Measurements from ENCODE around the gene PHF10.
"Not testable (repeated sequence)": the region's sequence is repeated elsewhere in the genome, so short reads cannot be mapped to it uniquely, and the experiment has no call there.

Gene PHF10

DNA sequence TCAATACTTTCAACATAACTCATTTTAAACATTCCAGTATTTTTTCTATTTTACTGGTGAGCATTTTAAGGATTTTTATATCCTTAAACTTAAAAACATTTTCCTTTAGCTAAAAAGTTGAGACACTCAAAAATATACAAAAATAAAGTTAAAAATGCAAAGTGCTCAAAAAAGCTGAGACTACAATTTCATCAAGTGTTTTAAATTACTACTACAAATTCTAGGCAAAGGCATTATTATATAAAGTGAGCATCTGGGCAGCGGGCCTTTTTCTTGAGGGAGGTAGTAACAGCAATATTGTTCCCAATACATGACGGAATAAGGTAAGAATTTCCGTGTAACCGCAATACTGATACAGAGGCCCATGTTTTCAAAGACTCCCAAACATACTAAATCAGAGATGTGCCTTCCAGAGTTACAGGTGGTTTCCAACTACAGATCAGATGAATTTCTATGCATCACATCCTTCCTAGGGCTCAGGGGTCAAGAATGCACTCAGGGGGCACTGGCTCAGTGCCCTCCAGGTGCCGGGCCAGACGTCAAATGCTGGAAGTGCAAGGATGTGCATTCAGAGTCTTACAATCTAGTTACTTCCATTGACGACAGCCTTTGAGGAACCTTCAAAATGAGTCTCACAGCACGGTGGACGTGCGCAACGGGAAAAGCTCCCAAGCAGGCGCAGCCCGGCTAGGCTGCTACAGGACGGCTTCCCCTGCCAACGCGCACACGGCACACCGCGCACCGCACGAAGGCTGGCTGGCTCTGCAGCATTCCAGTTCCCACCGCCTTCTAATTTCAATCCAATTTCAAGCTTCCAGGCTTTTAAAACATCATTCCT lies 1.7 kb downstream of the PHF10 start:
- DNase-seq, result peak in 2 of 5 experiments; percentile 24 to 58

DNA sequence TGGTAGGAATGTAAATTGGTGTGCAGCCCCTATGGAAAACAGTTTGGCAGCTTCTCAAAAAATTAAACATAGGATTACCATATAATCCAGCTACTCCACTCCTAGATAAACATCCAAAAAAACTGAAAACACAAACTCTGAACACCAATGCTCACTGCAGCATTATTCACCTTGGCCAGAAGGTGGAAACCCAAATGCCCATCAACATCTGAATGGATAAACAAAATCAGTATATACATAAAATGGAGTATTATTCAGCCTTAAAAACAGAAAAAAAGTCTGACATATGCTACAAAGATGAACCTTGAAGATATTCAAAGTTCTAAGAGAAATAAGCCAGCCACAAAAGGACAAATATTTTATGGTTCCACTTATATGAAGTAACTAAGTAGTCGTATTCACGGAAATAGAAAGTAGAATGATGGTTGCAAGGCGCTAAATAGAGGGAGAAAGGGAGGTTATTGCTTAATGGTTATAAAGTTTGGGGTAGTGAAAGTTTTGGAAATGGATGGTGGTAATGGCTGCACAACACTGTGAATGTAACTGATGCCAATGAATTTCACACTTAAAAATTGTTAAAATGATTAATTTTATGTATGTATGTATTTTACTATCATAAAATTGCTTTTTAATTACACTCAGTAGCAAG lies 4.0 kb downstream of the PHF10 start:
- DNase-seq, result peak in 1 of 5 experiments; percentile 29

DNA sequence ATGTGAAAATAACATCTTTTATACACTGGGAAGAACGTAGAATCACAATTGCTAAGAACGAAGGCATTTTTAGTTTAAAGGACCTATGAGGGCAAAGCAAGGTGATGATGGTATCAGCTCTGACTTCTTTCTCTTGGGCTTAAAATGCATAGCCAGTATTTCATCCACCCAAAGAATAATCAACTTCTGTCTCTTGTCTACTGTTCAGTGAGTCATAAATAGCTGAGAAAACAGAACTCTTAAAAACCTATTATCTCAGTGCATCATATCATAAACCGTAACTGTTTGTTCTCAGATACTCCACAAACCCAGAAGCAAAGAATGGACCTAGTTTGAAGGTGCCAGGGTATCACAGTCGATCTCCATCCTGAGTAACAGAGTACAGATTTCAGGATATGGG lies 5.2 kb downstream of the PHF10 start:
- no peak for DNase-seq

DNA sequence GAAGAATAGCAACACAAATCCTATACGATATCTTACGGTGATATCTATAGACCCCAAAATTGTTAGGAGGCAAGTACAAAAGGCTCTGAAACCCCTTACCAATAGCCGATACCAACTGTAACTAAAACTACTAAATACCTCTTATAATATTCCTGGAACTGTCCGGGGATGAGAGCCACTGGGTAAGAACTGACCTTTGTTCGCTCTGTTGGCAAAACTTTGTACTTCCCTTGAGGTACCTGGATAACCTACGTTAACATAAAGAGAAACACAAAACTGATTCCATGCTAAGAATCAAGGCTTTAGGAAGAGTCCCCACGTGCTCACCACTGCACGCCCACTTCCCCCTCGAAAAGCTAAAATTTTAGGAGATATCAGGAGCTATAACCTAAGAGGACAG lies 9.7 kb downstream of the PHF10 start:
- DNase-seq, result no peak

DNA sequence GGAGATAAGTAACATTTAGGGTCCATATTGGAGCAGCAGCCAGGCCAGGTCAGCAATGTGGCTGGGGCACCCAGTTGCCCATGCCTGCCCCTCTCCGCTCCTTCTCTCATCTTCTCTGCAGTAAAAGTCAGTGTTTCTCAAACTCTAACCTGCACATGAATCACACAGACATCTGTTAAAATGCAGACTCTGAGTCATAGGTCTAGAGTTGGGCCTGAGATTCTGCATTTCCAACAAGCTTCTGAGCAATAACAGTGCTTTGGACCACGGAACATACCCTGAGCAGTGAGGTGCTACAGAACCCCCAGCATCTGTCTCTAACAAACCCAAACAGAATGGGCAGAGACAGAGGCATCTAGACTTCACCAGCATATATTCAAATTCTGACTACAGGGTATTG lies 10.1 kb downstream of the PHF10 start:
- DNase-seq, result no peak

DNA sequence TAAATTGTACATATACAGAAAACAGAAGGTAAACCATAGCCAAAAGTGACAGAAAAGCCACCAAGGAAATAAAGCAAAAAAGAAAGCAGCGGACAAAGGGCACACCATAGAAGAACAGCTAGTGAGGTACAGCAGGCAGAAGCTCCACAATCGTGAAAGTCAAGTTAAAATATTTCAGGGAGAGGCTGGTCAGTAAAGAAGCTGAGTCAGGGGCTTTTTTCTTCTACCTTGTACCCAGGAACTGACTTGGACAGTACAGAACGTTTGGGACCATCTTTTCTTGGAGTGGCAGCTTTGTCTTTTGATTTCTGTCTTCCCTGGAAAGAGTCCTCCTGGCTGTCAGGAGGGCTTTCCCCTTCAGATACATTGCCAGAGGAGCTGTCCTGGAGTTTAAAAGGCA lies 14.3 kb downstream of the PHF10 start:
- DNase-seq, result no peak

DNA sequence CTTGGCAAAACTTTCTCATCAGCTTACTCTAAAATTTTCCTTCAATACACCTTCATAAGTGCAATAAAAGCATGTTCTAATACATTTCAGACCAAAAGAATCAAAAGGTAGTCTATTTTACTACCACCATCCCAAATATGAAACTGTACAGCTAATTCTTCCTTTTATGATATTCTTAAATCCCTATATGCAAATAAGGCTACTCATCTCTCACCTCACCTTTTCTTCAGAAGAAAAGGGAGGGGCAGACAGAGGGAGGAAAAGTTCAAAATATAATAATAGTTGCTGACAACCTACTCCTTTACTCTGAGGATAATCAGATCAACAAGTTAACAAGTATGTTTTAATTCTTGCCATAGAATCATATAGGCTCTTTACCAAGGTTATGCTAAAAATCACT lies 15.0 kb downstream of the PHF10 start:
- DNase-seq, result no peak

DNA sequence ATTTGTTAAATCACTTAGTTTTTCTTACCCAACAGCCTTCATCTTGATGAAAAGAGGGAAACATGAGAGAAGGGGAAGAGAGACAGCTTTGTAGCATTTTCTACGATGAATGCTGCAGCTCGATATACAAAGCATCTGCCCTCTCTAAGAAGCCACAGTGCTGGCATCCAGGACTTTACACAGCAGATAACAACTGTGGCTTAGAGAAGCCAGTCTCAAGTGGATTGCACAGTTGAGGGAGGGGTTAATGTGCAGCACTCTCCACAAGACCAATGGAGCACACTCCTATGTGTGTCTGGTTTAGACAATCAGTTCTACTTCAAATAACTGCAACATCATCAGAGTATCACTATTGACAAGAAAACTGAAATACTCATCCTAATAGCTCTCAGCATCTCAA lies 16.5 kb downstream of the PHF10 start:
- no peak for DNase-seq

DNA sequence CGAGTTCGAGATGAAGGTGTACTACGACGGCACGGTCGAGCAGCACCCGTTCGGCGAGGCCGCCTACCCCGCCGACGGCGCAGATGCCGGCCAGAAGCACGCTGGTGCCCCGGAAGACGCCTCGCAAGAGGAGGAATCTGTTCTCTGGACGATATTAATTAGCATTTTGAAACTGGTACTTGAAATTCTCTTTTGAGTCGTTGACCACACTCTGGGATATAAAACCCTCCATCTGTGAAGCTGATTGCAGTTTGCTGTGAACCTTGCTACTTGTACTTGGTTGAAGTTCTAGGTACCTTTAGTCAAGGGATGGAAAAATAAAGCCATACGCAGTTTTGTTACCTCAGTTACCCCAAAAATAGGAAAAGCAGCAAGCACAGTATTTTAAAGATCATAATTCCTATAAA lies 21.5 kb downstream of the PHF10 start:
- peak in 1 of 5 experiments; percentile 14 for DNase-seq

DNA sequence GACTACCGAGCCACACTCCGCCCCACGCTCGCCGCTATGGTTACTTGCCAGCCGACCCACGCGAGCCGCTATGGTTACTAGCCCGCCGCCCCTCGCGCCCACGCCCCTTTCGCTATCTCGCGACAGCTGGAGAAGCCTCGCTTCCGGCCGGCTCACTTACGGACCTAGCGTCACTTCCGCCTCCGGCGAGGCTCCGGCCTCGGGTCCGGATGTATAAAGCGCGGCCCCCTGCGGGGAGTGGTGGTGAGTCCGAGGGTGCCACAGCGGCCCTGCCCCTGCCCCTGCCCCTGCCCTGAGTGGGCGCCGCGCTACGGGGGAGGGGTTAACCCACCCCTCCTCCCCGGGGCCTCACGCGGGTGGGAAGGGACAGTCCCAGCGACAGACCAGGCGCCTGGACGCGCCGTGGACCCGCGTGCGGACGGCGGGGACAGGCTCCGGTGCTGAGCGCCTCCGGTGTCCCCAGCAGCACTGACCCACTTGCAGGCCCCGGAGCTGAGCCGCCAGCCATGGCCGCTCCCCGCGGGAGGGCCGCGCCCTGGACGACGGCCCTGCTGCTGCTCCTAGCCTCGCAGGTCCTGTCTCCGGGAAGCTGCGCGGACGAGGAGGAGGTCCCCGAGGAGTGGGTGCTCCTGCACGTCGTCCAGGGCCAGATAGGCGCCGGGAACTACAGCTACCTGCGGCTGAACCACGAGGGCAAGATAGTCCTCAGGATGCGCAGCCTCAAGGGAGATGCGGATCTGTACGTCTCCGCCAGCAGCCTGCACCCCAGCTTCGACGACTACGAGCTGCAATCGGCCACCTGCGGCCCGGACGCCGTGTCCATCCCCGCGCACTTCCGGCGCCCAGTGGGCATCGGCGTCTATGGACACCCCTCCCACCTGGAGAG lies 22.1 kb downstream of the PHF10 start, which contains the start of the genes C6orf120 and WDR27:
Gene C6orf120 (plus strand): TSS at position 173 of the 886 bp plus-strand sequence. CDS start 334 bp downstream, at position 507.
Gene WDR27 (minus strand): TSS at position 76 of the 886 bp plus-strand sequence. CDS start 13,024 bp downstream, outside the sequence.
- peak; percentile 92 to 98 (median 96) for DNase-seq

DNA sequence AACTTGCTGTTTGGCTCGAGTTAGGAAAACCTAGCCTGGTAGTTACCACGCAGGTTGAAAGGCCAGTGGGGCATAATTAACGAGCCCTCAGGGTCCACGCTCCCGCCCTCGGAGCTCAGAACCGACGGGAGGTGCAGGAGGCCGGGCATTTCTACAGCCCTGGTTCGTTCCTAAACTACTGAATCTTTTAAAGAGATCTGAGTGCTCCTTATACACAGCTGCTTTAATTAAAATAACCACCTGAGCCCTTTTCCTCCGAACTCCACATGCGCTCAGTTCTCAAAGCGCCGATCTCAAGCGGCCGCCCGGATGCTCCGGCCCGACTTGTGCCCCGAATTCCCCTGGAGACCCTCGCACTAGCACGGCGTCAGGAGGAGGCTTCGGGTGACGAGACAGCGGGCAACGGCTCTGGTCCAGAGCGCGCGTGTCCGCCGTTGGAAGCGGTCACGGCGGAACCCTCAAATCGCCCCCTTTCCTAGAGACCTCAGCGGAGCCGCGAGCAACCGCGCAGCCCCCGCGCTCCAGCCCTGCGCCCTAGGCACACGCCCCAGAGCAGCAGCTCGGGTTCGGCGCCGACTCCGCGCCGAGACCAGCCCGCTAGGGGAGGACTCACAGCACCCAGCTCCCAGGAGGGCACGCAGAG lies 22.9 kb downstream of the PHF10 start:
- DNase-seq, result no peak

DNA sequence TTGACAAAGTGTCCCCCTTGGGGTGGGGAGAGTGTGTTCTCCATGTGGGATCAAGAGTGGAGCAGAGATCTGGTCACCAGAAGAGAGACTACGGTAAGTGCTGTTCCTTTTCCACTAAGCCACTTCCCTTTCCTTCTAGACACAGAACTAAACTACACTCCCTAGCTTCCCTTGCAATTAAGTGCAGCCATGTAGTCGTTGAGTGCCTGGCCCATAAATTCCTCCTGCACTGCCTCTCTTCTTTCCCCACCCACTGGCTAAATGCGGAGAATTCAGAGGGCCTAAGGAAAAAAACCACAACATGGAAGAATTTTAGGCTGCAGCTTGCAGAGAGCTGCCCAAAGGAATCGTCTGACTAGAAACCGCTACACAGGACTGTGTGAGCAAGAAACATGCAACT lies 24.0 kb downstream of the PHF10 start:
- no peak for DNase-seq

DNA sequence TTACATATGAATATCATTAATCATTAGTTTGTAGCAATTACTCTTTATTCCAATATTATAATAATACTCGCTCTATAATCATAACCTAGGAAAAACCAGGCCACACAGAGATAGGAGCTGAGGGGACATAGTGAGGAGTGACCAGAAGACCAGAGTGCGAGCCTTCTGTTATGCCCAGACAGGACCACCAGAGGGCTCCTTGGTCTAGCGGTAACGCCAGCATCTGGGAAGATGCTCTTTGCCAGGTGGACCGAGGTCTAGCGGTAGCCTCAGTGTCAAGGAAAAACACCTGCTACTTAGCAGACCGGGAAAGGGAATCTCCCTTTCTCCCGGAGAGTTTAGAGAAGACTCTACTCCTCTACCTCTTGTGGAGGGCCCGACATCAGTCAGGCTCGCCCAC lies 27.2 kb downstream of the PHF10 start:
- DNase-seq, result not testable (repeated sequence)

DNA sequence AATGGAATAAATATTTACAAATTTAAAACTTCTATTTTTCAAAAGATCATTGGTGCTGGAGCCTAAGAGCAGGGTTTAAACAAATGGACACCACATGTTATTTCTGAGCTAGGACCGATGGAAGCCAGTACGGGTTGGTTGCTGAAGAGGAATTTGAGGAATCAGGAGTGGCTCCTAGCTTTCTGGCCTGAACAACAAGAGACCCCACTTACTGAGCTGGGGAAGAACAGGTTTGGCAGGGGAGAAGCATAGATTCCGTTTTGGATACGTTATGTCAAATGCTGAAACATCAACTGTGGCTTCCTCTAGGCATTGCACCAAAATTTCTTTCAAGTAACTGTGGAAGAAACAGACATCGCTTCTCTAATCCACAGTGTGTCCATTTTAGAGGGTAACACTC lies 29.2 kb downstream of the PHF10 start:
- no peak for DNase-seq

DNA sequence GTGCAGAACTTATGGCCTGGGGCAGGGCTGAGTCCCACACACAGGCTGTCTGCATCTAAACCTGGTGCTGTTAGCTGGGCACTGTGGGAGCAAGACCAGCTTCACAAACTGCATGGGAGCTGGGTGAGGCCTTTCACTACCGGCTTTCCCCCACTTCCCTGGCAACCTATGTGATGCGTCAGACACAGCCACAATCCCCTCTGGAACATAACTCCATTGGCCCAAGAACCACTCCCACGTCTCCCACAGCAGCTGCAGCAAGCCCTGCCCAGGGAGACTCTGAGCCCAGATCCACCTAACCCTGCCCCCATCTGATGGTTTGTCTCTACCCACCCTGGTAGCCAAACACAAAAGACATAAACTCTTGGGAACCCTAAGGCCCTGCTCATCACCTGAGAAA lies 31.8 kb downstream of the PHF10 start:
- no peak for DNase-seq

DNA sequence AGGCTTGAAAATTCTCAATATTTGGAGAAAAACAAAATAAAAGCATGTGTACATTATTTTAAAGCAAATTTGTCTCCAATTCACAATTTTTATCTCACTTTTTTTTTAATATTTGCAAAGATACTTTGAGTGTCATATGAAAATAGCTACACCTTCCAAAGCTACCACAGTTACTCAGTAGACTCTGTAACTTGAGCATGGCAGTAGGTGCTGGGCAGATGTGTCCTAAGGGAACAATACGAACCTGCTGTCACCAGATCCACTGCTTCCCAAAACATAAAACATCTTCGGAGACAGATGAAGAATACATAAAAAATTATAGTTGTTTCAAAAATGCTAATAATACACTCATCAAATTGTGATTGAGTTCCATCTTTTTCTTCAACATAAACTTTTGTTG lies 33.0 kb downstream of the PHF10 start:
- DNase-seq, result no peak

DNA sequence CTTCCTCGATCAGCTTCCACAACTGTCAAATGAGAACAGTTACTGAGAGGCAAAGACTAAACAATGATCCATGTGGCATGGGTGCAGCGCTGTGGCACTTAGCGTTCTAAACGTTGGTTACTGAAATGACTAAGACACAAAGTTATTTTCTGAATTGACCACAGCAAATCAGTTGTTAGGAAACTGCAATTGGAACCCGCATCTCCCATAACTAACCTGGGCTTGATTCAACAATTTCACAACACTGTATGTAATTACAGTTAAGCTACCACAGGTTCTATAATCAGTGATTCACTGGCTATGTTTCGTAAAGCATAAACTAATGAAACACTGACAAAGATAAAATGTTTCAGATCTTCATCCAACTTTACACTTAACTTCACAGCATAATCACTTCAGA lies 35.0 kb downstream of the PHF10 start:
- peak in 1 of 5 experiments; percentile 38 for DNase-seq

DNA sequence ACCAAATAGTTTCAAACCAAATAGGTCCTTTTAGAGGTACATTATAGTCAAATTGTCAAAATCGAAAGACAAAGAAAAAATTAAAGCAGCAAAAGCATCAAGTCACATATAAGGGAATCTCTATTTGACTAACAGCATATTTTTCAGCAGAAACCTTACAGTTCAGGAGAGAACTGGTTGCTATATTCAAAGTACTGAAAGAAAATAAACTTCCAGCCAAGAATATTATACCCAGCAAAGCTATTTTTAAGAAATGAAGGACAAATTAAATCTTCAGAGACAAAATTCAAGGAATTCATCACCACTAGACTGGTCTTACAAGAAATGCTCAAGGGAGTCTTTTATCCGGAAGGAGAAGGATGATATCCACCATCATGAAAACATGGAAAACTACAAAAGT lies 38.4 kb downstream of the PHF10 start:
- no peak for DNase-seq

DNA sequence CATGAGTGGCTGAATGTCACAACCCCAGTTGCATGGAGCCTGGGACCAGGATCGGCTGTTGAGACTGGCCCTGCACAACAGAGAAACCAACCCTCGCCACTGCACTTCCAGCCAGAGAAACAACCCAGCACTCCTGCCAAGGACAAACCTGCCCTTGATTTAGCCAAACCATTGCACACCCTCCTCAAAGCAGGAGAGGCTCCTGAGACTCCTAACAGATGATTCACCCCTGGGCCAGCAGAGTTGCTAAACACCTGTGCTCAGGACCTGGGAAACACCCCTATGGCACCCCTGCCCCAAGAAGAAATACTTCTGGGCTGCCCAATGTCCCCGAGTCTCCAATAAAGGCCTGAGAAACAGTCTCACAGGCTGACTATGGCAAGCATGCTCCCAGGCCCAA lies 40.2 kb downstream of the PHF10 start:
- no peak for DNase-seq

DNA sequence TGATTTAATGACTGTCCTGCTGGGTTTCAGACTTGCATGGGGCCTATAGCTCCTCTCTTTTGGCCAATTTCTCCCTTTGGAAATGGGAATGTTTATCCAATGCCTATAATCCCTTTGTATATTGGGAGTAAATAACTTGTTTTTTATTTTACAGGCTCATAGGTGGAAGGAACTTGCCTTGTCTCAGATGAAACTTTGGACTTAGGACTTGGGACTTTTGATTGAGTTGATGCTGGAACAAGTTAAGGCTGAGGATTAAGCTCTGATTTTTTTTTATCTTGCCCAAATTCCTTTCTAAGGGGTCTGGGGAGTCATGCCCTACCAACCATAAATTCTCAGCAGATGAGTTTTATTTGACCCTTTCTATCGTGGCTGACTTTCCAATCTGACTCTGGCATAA lies 46.0 kb downstream of the PHF10 start:
- no peak for DNase-seq

DNA sequence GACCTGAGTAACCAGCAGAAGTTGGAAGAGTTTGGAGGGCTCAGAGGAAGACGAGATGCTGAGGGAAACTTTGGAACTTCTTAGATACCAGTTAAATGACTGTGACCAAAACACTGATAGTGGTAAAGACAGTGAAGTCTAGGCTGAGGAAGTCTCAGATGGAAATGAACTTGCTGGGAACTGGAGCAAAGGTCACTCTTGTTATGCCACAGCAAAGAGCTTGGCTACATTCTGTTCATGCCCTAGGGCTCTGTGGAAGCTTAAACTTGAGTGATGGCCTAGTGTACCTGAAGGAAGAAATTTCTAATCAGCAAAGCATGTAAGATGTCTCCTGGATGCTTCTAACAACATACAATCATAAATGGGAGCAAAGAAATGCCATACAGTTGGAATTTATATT lies 47.2 kb downstream of the PHF10 start:
- DNase-seq, result no peak

DNA sequence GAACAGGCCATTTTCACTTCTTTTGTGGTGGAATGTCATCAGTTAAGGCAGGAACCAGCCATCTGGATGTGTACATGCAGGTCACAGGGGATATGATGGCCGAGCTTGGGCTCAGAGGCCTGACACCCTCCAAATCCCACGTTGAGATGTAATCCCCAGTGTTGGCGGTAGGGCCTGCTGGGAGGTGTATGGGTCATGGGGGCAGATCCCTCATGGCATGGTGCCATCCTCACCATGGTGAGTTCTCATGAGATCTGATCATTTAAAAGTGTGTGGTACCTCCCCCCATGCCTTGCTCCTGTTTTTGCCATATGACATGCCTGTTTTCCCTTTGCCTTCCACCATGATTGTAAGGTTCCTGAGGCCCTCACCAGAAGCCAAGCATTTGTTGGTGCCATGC lies 49.3 kb downstream of the PHF10 start:
- no peak for DNase-seq

DNA sequence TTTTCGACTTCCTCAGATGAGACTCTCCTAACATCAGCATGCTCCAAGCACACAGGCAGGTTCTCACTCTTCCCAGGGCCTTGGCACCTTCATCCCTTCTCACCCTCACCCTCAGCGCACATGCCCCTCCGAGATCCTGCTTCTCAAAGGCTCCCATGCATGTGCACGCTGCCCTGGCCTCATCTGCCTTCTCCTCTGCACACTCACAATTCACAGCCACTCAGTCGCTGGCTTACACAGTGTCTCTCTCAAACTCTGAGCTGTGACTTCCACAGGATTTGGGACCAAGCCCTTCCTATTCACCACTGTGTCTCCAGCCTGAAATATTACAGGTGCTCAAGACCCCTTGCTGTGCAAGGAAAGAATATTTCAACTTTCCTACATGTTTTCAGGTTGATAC lies 52.7 kb downstream of the PHF10 start:
- DNase-seq, result no peak
